Measurements from ENCODE around the gene SLC4A1.

Gene SLC4A1

DNA sequence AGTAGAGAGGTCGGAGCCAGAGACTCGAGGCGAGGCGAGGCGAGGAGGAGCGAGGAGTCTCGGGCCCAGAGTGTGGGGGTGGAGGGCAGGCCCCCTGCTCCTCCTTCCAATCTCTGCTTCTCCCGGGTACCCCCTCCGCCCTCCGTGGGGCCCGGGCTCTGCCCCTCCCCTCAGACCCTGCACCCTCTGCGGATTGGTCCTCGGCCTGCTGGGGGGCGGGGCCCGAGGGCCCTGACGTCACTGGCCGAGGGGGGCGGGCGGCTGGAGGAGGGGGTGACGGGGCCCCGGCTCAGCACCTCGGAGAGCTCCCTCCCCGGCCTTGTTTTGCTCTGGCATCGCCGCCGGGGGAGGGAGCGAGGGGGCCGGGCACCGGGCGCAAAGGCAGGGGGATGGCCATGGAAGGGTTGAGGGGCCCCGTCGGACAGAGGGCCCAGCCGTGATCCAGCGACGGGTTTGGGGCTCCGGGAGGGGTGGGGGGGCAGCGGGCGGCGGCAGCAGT lies 40.4 kb upstream of the SLC4A1 start, which contains the start of gene RUNDC3A:
RUNDC3A (plus strand) TSS at position 282 of the 499 bp plus-strand sequence. CDS start 232 bp downstream, outside the sequence.
- peak within 1 kb of the TSS; percentile 61; the same call in 1 of the 2 replicates for H2AFZ ChIP-seq (ENCODE audit: low read depth, low read length)

GRCh38 chr17:44307387-44308186 lies 39.7 kb upstream of the SLC4A1 start:
- no peaks in the 10 kb centered on the region for H3K79me2 ChIP-seq (ENCODE audit: insufficient read depth, low read length)
- H4K20me1 ChIP-seq (ENCODE audit: insufficient read depth, low read length), result peaks cover 5% of the 10 kb centered on the region; the same call in 1 of the 2 replicates
- H3K9ac ChIP-seq (ENCODE audit: low read depth, low read length), result no peak overlapping the region
- peaks cover 19% of the 10 kb centered on the region for H3K4me1 ChIP-seq (ENCODE audit: insufficient read depth, low read length)
- DNase-seq, result no peak
- H3K9me3 ChIP-seq (ENCODE audit: insufficient read depth, low read length, severe bottlenecking), result no peaks in the 10 kb centered on the region
- H2AFZ ChIP-seq (ENCODE audit: low read depth, low read length), result no peak overlapping the region
- H3K4me3 ChIP-seq (ENCODE audit: low read depth in 1 of 2, low read length in 2 of 2), result peak overlapping the region in 1 of 2 experiments; percentile 51; a peak in 2 of 4 replicates
- H3K27ac ChIP-seq (ENCODE audit: low read length), result no peak overlapping the region
- TF ChIP-seq CTCF (IDR thresholded peaks at IDR 0.05; ENCODE audit: borderline replicate concordance, extremely low read depth, low read length, poor library complexity, severe bottlenecking) (no peak), EZH2 (IDR thresholded peaks at IDR 0.05; ENCODE audit: borderline replicate concordance, low read depth, low read length, severe bottlenecking) (no peak)
- peak overlapping the region; percentile 72 for H3K4me2 ChIP-seq (ENCODE audit: insufficient read depth, low read length)
- ATAC-seq (ENCODE audit: insufficient read depth, low read depth), result peak; percentile 53
- no peaks in the 10 kb centered on the region for H3K36me3 ChIP-seq (ENCODE audit: insufficient read depth, low read length)
- H3K27me3 ChIP-seq (ENCODE audit: insufficient read depth, low read length, poor library complexity), result no peaks in the 10 kb centered on the region

More for the DNA sequence above, 40.4 kb upstream of the SLC4A1 start, which contains the start of gene RUNDC3A:
- no peaks in the 10 kb centered on the region for H3K9me3 ChIP-seq (ENCODE audit: insufficient read depth, low read length, severe bottlenecking)
- no peaks in the 10 kb centered on the region for H3K27me3 ChIP-seq (ENCODE audit: insufficient read depth, low read length, poor library complexity)
- peak; percentile 97 for ATAC-seq (ENCODE audit: insufficient read depth, low read depth)
- H4K20me1 ChIP-seq (ENCODE audit: insufficient read depth, low read length), result peaks cover 5% of the 10 kb centered on the region; the same call in 1 of the 2 replicates
- no peaks in the 10 kb centered on the region for H3K36me3 ChIP-seq (ENCODE audit: insufficient read depth, low read length)
- peak; percentile 94 for DNase-seq
- H3K9ac ChIP-seq (ENCODE audit: low read depth, low read length), result no peak within 1 kb of the TSS
- H3K4me1 ChIP-seq (ENCODE audit: insufficient read depth, low read length), result peaks cover 19% of the 10 kb centered on the region
- H3K4me3 ChIP-seq (ENCODE audit: low read depth in 1 of 2, low read length in 2 of 2), result peak within 1 kb of the TSS in 1 of 2 experiments; percentile 51; a peak in 2 of 4 replicates
- no peak within 1 kb of the TSS for H3K27ac ChIP-seq (ENCODE audit: low read length)
- peak within 1 kb of the TSS; percentile 72 for H3K4me2 ChIP-seq (ENCODE audit: insufficient read depth, low read length)
- H3K79me2 ChIP-seq (ENCODE audit: insufficient read depth, low read length), result no peaks in the 10 kb centered on the region
- no peak for TF ChIP-seq CTCF (IDR thresholded peaks at IDR 0.05; ENCODE audit: borderline replicate concordance, extremely low read depth, low read length, poor library complexity, severe bottlenecking)
- TF ChIP-seq EZH2 (IDR thresholded peaks at IDR 0.05; ENCODE audit: borderline replicate concordance, low read depth, low read length, severe bottlenecking), result no peak

DNA sequence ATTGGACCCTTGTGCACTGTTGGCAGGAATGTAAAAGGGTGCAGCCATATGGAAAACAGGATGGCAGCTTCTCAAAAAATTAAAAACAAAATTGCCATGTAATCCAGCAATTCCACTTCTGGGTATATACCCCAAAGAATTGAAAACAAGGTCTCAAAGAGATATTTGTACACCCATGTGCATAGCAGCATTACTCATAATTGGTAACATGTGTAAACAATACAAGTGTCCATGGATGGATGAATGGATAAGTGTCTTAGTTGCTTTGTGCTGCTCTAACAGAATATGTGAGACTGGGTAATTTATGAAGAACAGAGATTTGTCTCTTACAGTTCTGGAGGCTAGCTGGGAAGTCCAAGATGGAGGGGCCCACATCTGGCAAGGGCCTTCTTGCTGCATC lies 36.7 kb upstream of the SLC4A1 start:
- no peak for ATAC-seq (ENCODE audit: insufficient read depth, low read depth)
- no peak overlapping the region for H3K27ac ChIP-seq (ENCODE audit: low read length)
- TF ChIP-seq CTCF (IDR thresholded peaks at IDR 0.05; ENCODE audit: borderline replicate concordance, extremely low read depth, low read length, poor library complexity, severe bottlenecking), result no peak
- no peak for TF ChIP-seq EZH2 (IDR thresholded peaks at IDR 0.05; ENCODE audit: borderline replicate concordance, low read depth, low read length, severe bottlenecking)
- H3K4me3 ChIP-seq (ENCODE audit: low read depth in 1 of 2, low read length in 2 of 2), result no peak overlapping the region
- peaks cover 19% of the 10 kb centered on the region for H3K4me1 ChIP-seq (ENCODE audit: insufficient read depth, low read length)
- H3K27me3 ChIP-seq (ENCODE audit: insufficient read depth, low read length, poor library complexity), result no peaks in the 10 kb centered on the region
- DNase-seq, result no peak
- 0 out of 2 replicates have a peak, but pooled peaks cover 3% of the 10 kb centered on the region for H4K20me1 ChIP-seq (ENCODE audit: insufficient read depth, low read length)
- H3K9ac ChIP-seq (ENCODE audit: low read depth, low read length), result no peak overlapping the region
- H3K9me3 ChIP-seq (ENCODE audit: insufficient read depth, low read length, severe bottlenecking), result no peaks in the 10 kb centered on the region
- H2AFZ ChIP-seq (ENCODE audit: low read depth, low read length), result no peak overlapping the region
- no peaks in the 10 kb centered on the region for H3K36me3 ChIP-seq (ENCODE audit: insufficient read depth, low read length)
- no peaks in the 10 kb centered on the region for H3K79me2 ChIP-seq (ENCODE audit: insufficient read depth, low read length)
- no peak overlapping the region for H3K4me2 ChIP-seq (ENCODE audit: insufficient read depth, low read length)

Measured in DND-41 (cell line).